WTC11 (cell line): Measurements from ENCODE around the gene SLCO2A1. TPM values are rescaled to one million over a fixed set of nuclear protein-coding genes. Genes with fewer than 3 reads are reported as not detected.

Experiments
- ATAC-seq: fragments of 200-7000 bp; cut with Tn5 transposase; 2 replicates; pipeline ENCODE4 v1.10.0; 2021; ENCODE audit warnings: mild to moderate bottlenecking, moderate library complexity
- CTCF ChIA-PET: fragments of 300-600 bp; sonication (Branson Sonifier 250); formaldehyde crosslinking; loops from one replicate; lab custom pipeline; 2021; ENCODE audit warnings: antibody characterized with exemption; lab: Charles Lee
- POLR2A ChIA-PET: fragments of 350-600 bp; sonication (Branson Sonifier 250); formaldehyde crosslinking; loops from one replicate; lab custom pipeline; 2021; ENCODE audit warnings: antibody characterized with exemption; lab: Charles Lee
- DNase-seq: peaks from one replicate; pipeline ENCODE4 v3.0.0; 2021; ENCODE audit warnings: low spot score
- H3K27ac Mint-ChIP-seq: 2 replicates; pipeline ENCODE4 v1.8.0; 2021; ENCODE audit warnings: mixed read lengths
- H3K27me3 Mint-ChIP-seq: 2 replicates; pipeline ENCODE4 v1.8.0; 2021; ENCODE audit warnings: low read depth, mild to moderate bottlenecking, moderate library complexity, mixed read lengths
- H3K36me3 Mint-ChIP-seq: 2 replicates; pipeline ENCODE4 v1.8.0; 2021; ENCODE audit warnings: mixed read lengths
- H3K4me1 Mint-ChIP-seq: 2 replicates; pipeline ENCODE4 v1.8.0; 2022; ENCODE audit warnings: mixed read lengths
- H3K4me3 Mint-ChIP-seq: 2 replicates; pipeline ENCODE4 v1.8.0; 2021; ENCODE audit warnings: mild to moderate bottlenecking, moderate library complexity, mixed read lengths
- H3K9me3 Mint-ChIP-seq: 2 replicates; pipeline ENCODE4 v1.8.0; 2021; ENCODE audit warnings: mixed read lengths
- ATF1 ChIP-seq: sonication (generic); formaldehyde crosslinking; IDR thresholded peaks from 2 replicates; pipeline ENCODE4 v1.8.1; 2023; ENCODE audit warnings: mild to moderate bottlenecking, moderate library complexity, missing genetic modification reagents
- CBFB ChIP-seq: sonication (generic); formaldehyde crosslinking; IDR thresholded peaks from 2 replicates; pipeline ENCODE4 v1.8.1; 2022; ENCODE audit warnings: mild to moderate bottlenecking, low read depth, missing genetic modification reagents
- CREB1 ChIP-seq: sonication (generic); formaldehyde crosslinking; IDR thresholded peaks from 2 replicates; pipeline ENCODE4 v1.8.0; 2023; ENCODE audit warnings: mild to moderate bottlenecking, missing genetic modification reagents
- CREM ChIP-seq: sonication (generic); formaldehyde crosslinking; IDR thresholded peaks from 2 replicates; pipeline ENCODE4 v1.8.1; 2022; ENCODE audit warnings: mild to moderate bottlenecking, missing genetic modification reagents, moderate library complexity
- ESRRA ChIP-seq: sonication (generic); formaldehyde crosslinking; IDR thresholded peaks from 2 replicates; pipeline ENCODE4 v1.8.1; 2022; ENCODE audit warnings: mild to moderate bottlenecking, missing genetic modification reagents, borderline replicate concordance
- FOXK1 ChIP-seq: sonication (generic); formaldehyde crosslinking; IDR thresholded peaks from 2 replicates; pipeline ENCODE4 v1.8.0; 2022; ENCODE audit warnings: mild to moderate bottlenecking, moderate library complexity, missing genetic modification reagents
- MXD4 ChIP-seq: fragments of 250-450 bp; sonication (Bioruptor Pico); IDR thresholded peaks from 2 replicates; pipeline ENCODE4 v1.8.0; 2021; ENCODE audit warnings: mild to moderate bottlenecking, moderate library complexity, borderline replicate concordance
- NFYB ChIP-seq: sonication (generic); formaldehyde crosslinking; conservative IDR thresholded peaks from 2 replicates; pipeline ENCODE4 v1.8.0; 2022; ENCODE audit warnings: low read depth, missing genetic modification reagents
- NR3C1 ChIP-seq: sonication (generic); formaldehyde crosslinking; conservative IDR thresholded peaks from 2 replicates; pipeline ENCODE4 v1.8.1; 2023; ENCODE audit warnings: low read depth, mild to moderate bottlenecking, missing genetic modification reagents
- SOX15 ChIP-seq: fragments of 250-450 bp; sonication (Bioruptor Pico); IDR thresholded peaks from 2 replicates; pipeline ENCODE4 v1.9.0; 2021; ENCODE audit warnings: mild to moderate bottlenecking
- TCF7 ChIP-seq: sonication (generic); formaldehyde crosslinking; IDR thresholded peaks from 2 replicates; pipeline ENCODE4 v1.8.0; 2022; ENCODE audit warnings: mild to moderate bottlenecking, low read depth, missing genetic modification reagents, moderate library complexity
- ZNF138 ChIP-seq: sonication (generic); formaldehyde crosslinking; conservative IDR thresholded peaks from 2 replicates; pipeline ENCODE4 v1.8.1; 2022; ENCODE audit warnings: mild to moderate bottlenecking, moderate library complexity, missing genetic modification reagents
- ZNF317 ChIP-seq: sonication (generic); formaldehyde crosslinking; IDR thresholded peaks from 2 replicates; pipeline ENCODE4 v1.8.1; 2023; ENCODE audit warnings: low read depth, mild to moderate bottlenecking, moderate library complexity, missing genetic modification reagents, borderline replicate concordance
- total RNA-seq: library from RNA; stranded (reverse); gene quantifications from 3 replicates; pipeline ENCODE4 v1.2.3, GENCODE V29; 2021
- TF ChIP-seq, protein P1 (sequence below): fragments of 200-600 bp; IDR thresholded peaks from 2 replicates; pipeline ENCODE4 v1.8.0; 2022; ENCODE audit warnings: antibody characterized with exemption
- TF ChIP-seq, protein P2 (sequence below): sonication (generic); formaldehyde crosslinking; IDR thresholded peaks from 2 replicates; pipeline ENCODE4 v1.8.1; 2023; ENCODE audit warnings: mild to moderate bottlenecking, moderate library complexity, missing genetic modification reagents
- TF ChIP-seq, protein P3 (sequence below): sonication (generic); formaldehyde crosslinking; IDR thresholded peaks from 2 replicates; pipeline ENCODE4 v1.8.1; 2022; ENCODE audit warnings: missing genetic modification reagents, borderline replicate concordance
- TF ChIP-seq, protein P4 (sequence below): sonication (generic); formaldehyde crosslinking; IDR thresholded peaks from 2 replicates; pipeline ENCODE4 v1.8.1; 2023; ENCODE audit warnings: mild to moderate bottlenecking, missing genetic modification reagents, moderate library complexity
- TF ChIP-seq, protein P5 (sequence below): sonication (generic); formaldehyde crosslinking; IDR thresholded peaks from 2 replicates; pipeline ENCODE4 v1.8.1; 2022; ENCODE audit warnings: mild to moderate bottlenecking, moderate library complexity, missing genetic modification reagents
- TF ChIP-seq, protein P6 (sequence below): sonication (generic); formaldehyde crosslinking; IDR thresholded peaks from 2 replicates; pipeline ENCODE4 v1.8.1; 2023; ENCODE audit warnings: mild to moderate bottlenecking, missing genetic modification reagents, moderate library complexity
- TF ChIP-seq, protein P7 (sequence below): sonication (generic); formaldehyde crosslinking; IDR thresholded peaks from 2 replicates; pipeline ENCODE4 v1.8.1; 2023; ENCODE audit warnings: mild to moderate bottlenecking, missing genetic modification reagents, borderline replicate concordance

The SLCO2A1 gene
- total RNA-seq, 1 experiment from 2014 or later, result 3.3 TPM

DNA sequence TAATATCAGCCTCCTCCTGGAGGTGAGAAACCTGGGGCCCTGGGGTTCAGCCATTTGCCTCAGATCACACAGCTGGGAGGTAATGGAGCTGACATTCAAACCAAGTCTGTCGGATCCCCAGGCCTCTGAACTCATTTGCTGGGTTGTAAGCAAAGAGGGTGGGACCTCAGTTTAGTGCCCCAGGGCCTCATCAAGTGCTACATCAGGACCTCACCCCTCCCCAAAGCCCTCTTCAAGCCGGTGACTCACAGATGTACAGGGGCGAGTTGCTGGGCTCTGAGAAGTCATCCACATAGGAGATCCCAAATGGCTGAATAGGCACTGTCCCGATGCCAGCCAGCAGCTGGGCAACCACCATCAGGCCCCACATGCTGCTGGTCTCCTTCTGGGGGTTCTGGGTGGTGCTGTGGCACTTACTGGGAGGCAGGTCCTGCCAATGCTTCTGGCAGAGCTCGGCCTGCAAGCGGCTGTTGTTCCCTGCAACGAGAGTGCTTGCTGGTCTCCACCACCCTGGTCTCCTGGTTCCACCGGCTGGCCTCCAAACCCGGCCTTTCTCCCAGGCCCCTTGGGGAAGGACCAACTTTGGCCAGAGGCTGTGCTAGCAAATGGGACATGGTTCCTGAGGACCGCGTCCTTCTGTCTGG, 74.9 kb downstream of the SLCO2A1 start (continued):
- TF ChIP-seq, protein P1, sequence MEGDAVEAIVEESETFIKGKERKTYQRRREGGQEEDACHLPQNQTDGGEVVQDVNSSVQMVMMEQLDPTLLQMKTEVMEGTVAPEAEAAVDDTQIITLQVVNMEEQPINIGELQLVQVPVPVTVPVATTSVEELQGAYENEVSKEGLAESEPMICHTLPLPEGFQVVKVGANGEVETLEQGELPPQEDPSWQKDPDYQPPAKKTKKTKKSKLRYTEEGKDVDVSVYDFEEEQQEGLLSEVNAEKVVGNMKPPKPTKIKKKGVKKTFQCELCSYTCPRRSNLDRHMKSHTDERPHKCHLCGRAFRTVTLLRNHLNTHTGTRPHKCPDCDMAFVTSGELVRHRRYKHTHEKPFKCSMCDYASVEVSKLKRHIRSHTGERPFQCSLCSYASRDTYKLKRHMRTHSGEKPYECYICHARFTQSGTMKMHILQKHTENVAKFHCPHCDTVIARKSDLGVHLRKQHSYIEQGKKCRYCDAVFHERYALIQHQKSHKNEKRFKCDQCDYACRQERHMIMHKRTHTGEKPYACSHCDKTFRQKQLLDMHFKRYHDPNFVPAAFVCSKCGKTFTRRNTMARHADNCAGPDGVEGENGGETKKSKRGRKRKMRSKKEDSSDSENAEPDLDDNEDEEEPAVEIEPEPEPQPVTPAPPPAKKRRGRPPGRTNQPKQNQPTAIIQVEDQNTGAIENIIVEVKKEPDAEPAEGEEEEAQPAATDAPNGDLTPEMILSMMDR, result no peak
- TF ChIP-seq NFYB (CRISPR knock-in tag), result no peak
- TF ChIP-seq, protein P2, sequence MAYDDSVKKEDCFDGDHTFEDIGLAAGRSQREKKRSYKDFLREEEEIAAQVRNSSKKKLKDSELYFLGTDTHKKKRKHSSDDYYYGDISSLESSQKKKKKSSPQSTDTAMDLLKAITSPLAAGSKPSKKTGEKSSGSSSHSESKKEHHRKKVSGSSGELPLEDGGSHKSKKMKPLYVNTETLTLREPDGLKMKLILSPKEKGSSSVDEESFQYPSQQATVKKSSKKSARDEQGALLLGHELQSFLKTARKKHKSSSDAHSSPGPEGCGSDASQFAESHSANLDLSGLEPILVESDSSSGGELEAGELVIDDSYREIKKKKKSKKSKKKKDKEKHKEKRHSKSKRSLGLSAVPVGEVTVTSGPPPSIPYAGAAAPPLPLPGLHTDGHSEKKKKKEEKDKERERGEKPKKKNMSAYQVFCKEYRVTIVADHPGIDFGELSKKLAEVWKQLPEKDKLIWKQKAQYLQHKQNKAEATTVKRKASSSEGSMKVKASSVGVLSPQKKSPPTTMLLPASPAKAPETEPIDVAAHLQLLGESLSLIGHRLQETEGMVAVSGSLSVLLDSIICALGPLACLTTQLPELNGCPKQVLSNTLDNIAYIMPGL (CRISPR knock-in tag), result no peak

DNA sequence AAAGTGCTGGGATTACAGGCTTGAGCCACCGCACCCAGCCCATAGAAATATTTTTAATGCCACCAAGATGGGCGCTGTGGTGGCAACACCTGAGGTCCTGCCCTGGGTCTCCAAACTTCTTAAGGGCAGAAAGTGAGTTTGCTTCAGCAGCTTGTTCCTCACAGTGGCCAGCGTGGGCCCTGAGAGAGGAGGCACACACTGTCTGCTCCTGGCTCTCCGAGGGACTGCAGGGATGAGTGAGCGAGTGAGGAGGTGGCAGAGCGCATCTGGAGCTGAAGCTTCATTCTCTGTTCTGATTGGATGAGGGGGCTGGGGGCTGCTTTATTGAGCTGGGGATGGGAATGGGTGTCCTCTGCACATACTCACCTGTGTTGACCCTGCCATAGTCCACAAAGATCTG, 76.4 kb downstream of the SLCO2A1 start:
- ChIA-PET POLR2A (no interaction called here), CTCF (interaction anchor here (1.0 kb wide), 1 partner anchor 11 kb away, joined by 3 read pairs; no protein-coding TSS in a partner anchor)
- H3K4me3 Mint-ChIP-seq, result no peak overlapping the region
- peaks cover 29% of the 10 kb centered on the region for H3K27me3 Mint-ChIP-seq
- DNase-seq, result no peak
- peaks cover 28% of the 10 kb centered on the region for H3K4me1 Mint-ChIP-seq
- peaks cover 18% of the 10 kb centered on the region for H3K9me3 Mint-ChIP-seq
- ATAC-seq, result no peak
- TF ChIP-seq ESRRA (no peak), ZNF138 (no peak), MXD4 (CRISPR knock-in tag) (no peak), CBFB (CRISPR knock-in tag) (no peak), ZNF317 (CRISPR knock-in tag) (no peak), FOXK1 (no peak), TCF7 (CRISPR knock-in tag) (no peak), SOX15 (CRISPR knock-in tag) (no peak), ATF1 (CRISPR knock-in tag) (no peak), CREB1 (CRISPR knock-in tag) (no peak), CREM (no peak), NR3C1 (CRISPR knock-in tag) (no peak)
- TF ChIP-seq, protein P3, sequence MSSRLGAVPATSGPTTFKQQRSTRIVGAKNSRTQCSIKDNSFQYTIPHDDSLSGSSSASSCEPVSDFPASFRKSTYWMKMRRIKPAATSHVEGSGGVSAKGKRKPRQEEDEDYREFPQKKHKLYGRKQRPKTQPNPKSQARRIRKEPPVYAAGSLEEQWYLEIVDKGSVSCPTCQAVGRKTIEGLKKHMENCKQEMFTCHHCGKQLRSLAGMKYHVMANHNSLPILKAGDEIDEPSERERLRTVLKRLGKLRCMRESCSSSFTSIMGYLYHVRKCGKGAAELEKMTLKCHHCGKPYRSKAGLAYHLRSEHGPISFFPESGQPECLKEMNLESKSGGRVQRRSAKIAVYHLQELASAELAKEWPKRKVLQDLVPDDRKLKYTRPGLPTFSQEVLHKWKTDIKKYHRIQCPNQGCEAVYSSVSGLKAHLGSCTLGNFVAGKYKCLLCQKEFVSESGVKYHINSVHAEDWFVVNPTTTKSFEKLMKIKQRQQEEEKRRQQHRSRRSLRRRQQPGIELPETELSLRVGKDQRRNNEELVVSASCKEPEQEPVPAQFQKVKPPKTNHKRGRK (CRISPR knock-in tag), result no peak
- TF ChIP-seq, protein P4, sequence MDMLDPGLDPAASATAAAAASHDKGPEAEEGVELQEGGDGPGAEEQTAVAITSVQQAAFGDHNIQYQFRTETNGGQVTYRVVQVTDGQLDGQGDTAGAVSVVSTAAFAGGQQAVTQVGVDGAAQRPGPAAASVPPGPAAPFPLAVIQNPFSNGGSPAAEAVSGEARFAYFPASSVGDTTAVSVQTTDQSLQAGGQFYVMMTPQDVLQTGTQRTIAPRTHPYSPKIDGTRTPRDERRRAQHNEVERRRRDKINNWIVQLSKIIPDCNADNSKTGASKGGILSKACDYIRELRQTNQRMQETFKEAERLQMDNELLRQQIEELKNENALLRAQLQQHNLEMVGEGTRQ (CRISPR knock-in tag), result no peak
- TF ChIP-seq, protein P5, sequence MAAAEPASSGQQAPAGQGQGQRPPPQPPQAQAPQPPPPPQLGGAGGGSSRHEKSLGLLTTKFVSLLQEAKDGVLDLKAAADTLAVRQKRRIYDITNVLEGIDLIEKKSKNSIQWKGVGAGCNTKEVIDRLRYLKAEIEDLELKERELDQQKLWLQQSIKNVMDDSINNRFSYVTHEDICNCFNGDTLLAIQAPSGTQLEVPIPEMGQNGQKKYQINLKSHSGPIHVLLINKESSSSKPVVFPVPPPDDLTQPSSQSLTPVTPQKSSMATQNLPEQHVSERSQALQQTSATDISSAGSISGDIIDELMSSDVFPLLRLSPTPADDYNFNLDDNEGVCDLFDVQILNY (CRISPR knock-in tag), result no peak
- TF ChIP-seq, protein P6, sequence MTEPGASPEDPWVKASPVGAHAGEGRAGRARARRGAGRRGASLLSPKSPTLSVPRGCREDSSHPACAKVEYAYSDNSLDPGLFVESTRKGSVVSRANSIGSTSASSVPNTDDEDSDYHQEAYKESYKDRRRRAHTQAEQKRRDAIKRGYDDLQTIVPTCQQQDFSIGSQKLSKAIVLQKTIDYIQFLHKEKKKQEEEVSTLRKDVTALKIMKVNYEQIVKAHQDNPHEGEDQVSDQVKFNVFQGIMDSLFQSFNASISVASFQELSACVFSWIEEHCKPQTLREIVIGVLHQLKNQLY (CRISPR knock-in tag), result no peak
- TF ChIP-seq, protein P7, sequence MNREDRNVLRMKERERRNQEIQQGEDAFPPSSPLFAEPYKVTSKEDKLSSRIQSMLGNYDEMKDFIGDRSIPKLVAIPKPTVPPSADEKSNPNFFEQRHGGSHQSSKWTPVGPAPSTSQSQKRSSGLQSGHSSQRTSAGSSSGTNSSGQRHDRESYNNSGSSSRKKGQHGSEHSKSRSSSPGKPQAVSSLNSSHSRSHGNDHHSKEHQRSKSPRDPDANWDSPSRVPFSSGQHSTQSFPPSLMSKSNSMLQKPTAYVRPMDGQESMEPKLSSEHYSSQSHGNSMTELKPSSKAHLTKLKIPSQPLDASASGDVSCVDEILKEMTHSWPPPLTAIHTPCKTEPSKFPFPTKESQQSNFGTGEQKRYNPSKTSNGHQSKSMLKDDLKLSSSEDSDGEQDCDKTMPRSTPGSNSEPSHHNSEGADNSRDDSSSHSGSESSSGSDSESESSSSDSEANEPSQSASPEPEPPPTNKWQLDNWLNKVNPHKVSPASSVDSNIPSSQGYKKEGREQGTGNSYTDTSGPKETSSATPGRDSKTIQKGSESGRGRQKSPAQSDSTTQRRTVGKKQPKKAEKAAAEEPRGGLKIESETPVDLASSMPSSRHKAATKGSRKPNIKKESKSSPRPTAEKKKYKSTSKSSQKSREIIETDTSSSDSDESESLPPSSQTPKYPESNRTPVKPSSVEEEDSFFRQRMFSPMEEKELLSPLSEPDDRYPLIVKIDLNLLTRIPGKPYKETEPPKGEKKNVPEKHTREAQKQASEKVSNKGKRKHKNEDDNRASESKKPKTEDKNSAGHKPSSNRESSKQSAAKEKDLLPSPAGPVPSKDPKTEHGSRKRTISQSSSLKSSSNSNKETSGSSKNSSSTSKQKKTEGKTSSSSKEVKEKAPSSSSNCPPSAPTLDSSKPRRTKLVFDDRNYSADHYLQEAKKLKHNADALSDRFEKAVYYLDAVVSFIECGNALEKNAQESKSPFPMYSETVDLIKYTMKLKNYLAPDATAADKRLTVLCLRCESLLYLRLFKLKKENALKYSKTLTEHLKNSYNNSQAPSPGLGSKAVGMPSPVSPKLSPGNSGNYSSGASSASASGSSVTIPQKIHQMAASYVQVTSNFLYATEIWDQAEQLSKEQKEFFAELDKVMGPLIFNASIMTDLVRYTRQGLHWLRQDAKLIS (CRISPR knock-in tag), result no peak
- no peaks in the 10 kb centered on the region for H3K36me3 Mint-ChIP-seq
- no peak overlapping the region for H3K27ac Mint-ChIP-seq
